CD4-positive, CD25-positive, alpha-beta regulatory T cell (primary cell): Measurements from ENCODE around the gene CRISPLD2. TPM values are rescaled to one million over a fixed set of nuclear protein-coding genes. Genes with fewer than 3 reads are reported as not detected.

Experiments used
- ATAC-seq, 2 donors: fragments of 150-1000 bp; cut with Tn5 transposase; one replicate each; pipeline ENCODE4 v1.10.0; 2021; ENCODE audit warnings: low read depth in 2 of 2, moderate number of reproducible peaks in 2 of 2, moderate library complexity in 1 of 2
- DNase-seq, 3 donors: peaks; one replicate each; pipeline versions ENCODE4 v3.0.0 to v3.0.0-alpha.2; 2012 to 2022; ENCODE audit warnings: mixed read lengths in 1 of 3
- H3K27ac ChIP-seq: one replicate; pipeline ENCODE4 v1.7.0; 2013; ENCODE audit warnings: mild to moderate bottlenecking, low read length; ENCODE audit not compliant: insufficient read depth, poor library complexity, severe bottlenecking
- H3K27me3 ChIP-seq: one replicate; pipeline ENCODE4 v1.7.0; 2013; ENCODE audit warnings: low read length; ENCODE audit not compliant: control insufficient read depth, insufficient read depth
- H3K36me3 ChIP-seq: one replicate; pipeline ENCODE4 v1.7.0; 2013; ENCODE audit warnings: mild to moderate bottlenecking, low read length, moderate library complexity; ENCODE audit not compliant: control insufficient read depth, insufficient read depth
- H3K4me1 ChIP-seq: 2 replicates; pipeline ENCODE4 v1.7.0; 2013; ENCODE audit warnings: mild to moderate bottlenecking, low read length; ENCODE audit not compliant: insufficient read depth, control insufficient read depth, poor library complexity, severe bottlenecking
- H3K4me3 ChIP-seq: one replicate; pipeline ENCODE4 v1.7.0; 2013; ENCODE audit warnings: low read depth, mild to moderate bottlenecking, low read length, moderate library complexity
- H3K9me3 ChIP-seq, 2 experiments: 1 replicate in 1 of 2; 2 replicates in 1 of 2; pipeline ENCODE4 v1.7.0; 2013; ENCODE audit warnings: low read length in 2 of 2, mild to moderate bottlenecking in 1 of 2, moderate library complexity in 1 of 2; ENCODE audit not compliant: control insufficient read depth in 2 of 2
- H3K27ac Mint-ChIP-seq, 3 donors: one replicate each; pipeline ENCODE4 v1.8.0; 2020 to 2022; ENCODE audit warnings: mild to moderate bottlenecking in 3 of 3, mixed read lengths in 3 of 3, moderate library complexity in 2 of 3
- H3K27me3 Mint-ChIP-seq: one replicate; pipeline ENCODE4 v1.8.0; 2022; ENCODE audit warnings: mild to moderate bottlenecking, mixed read lengths
- H3K36me3 Mint-ChIP-seq: one replicate; pipeline ENCODE4 v1.8.0; 2020; ENCODE audit warnings: mixed read lengths
- H3K4me1 Mint-ChIP-seq, 4 donors: one replicate each; pipeline ENCODE4 v1.8.0; 2020 to 2022; ENCODE audit warnings: mixed read lengths in 4 of 4, mild to moderate bottlenecking in 1 of 4
- H3K4me3 Mint-ChIP-seq, 4 donors: one replicate each; pipeline ENCODE4 v1.8.0; 2020 to 2022; ENCODE audit warnings: mild to moderate bottlenecking in 4 of 4, mixed read lengths in 4 of 4, moderate library complexity in 3 of 4
- H3K9me3 Mint-ChIP-seq, 7 donors: one replicate each; pipeline ENCODE4 v1.8.0; 2020 to 2022; ENCODE audit warnings: mixed read lengths in 7 of 7, mild to moderate bottlenecking in 3 of 7, moderate library complexity in 2 of 7
- polyA plus RNA-seq, 4 donors: library from polyadenylated mRNA; unstranded; fragments of 300-500 nt; fragmentation: Illumina TruSeq; gene quantifications; one replicate each; pipeline ENCODE4 v1.2.3, GENCODE V29; 2021
- total RNA-seq: library from RNA; stranded (reverse); gene quantifications from one replicate; pipeline ENCODE4 v1.2.3, GENCODE V29; 2022

The CRISPLD2 gene
- total and polyA plus RNA-seq, 5 donors from 2014 or later, result 0.16 to 0.54 (median 0.30) TPM; not detected in 2

GRCh38 chr16:84843149-84844048 is 23.6 kb downstream of the CRISPLD2 start:
- no peak overlapping the region for H3K27ac ChIP-seq
- DNase-seq (no peak), ATAC-seq (no peak)
- H3K27me3 ChIP-seq, result no peaks in the 10 kb centered on the region
- no peaks in the 10 kb centered on the region for H3K9me3 ChIP-seq
- H3K9me3 Mint-ChIP-seq, result peaks cover 0 to 2% (median 0%) of the 10 kb centered on the region in 7 donors
- no peak overlapping the region for H3K4me3 ChIP-seq
- no peaks in the 10 kb centered on the region for H3K4me1 ChIP-seq
- H3K27ac Mint-ChIP-seq, result no peak overlapping the region
- H3K4me3 Mint-ChIP-seq, result no peak overlapping the region
- H3K36me3 Mint-ChIP-seq, result no peaks in the 10 kb centered on the region
- peaks cover 0 to 2% (median 0%) of the 10 kb centered on the region in 4 donors for H3K4me1 Mint-ChIP-seq
- peaks cover 23% of the 10 kb centered on the region for H3K27me3 Mint-ChIP-seq
- no peaks in the 10 kb centered on the region for H3K36me3 ChIP-seq

DNA sequence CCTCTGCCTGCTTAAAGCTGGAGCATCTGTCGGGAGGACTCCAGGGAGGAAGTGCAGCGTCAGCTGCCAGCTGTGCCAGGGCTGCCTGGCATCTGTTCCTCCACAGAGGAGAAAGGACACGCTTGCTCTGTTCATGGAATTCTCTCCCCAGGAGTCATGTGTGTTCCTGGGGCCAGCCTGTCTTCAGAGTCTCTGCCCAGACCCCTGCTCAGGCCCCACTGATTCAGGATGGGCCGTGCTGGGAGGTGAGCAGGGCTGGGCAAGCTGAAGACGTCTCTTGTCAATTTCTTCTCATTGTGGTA is 24.2 kb downstream of the CRISPLD2 start:
- no peak overlapping the region for H3K4me3 ChIP-seq
- H3K4me1 ChIP-seq, result no peaks in the 10 kb centered on the region
- Mint-ChIP-seq H3K36me3 (no peaks in the 10 kb centered on the region), H3K27ac (no peak overlapping the region), H3K4me1 (peaks cover 0 to 2% (median 0%) of the 10 kb centered on the region in 4 donors), H3K4me3 (no peak overlapping the region), H3K27me3 (peaks cover 23% of the 10 kb centered on the region), H3K9me3 (peaks cover 0 to 2% (median 0%) of the 10 kb centered on the region in 7 donors)
- H3K36me3 ChIP-seq, result no peaks in the 10 kb centered on the region
- no peaks in the 10 kb centered on the region for H3K27me3 ChIP-seq
- no peaks in the 10 kb centered on the region for H3K9me3 ChIP-seq
- ATAC-seq, result no peak
- no peak for DNase-seq
- H3K27ac ChIP-seq, result no peak overlapping the region

DNA sequence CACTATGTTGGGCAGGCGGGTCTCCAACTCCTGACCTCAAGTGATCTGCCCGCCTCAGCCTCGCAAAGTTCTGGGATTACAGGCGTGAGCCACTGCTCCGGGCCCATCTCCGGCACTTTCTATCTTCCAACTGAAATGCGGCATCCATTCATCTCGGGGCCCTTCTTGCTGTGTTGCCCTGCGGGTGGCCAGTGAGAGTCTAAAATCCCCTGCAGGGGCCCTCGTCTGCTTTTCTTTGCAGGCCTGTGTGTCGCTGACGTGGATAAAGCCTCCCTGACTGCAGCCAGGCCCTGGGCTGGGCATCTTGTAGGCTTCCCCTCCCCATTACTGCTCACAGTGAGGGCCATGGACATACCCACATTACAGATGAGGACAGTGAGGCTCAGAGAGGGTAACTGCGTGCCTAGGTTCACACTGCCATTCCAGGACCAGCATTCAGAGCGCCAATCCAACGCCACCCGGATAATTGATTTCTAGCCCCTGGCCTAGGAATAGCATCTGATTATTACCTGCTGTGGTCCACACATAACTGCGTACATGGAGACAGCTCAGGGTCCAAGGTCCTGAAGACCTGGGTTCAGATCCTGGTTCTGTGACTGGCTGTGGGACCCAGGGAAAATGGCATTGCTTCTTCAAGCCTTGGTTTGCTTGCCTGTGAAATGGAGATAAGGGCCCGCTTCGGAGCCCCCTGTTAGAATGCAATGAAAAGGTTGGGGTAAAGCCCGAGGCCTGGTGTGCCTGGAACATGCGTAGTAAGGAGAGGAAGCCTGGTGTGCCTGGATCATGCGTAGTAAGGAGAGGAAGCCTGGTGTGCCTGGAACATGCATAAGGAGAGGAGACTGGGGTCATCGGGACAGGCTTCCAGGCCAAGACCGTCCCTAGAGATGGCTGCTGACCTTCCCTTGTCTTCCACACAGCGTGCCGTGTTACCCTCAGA is 25.0 kb downstream of the CRISPLD2 start:
- Histone ChIP-seq H3K4me1 (no peaks in the 10 kb centered on the region), H3K27me3 (no peaks in the 10 kb centered on the region), H3K9me3 (no peaks in the 10 kb centered on the region), H3K4me3 (no peak overlapping the region), H3K27ac (no peak overlapping the region), H3K36me3 (no peaks in the 10 kb centered on the region)
- H3K27me3 Mint-ChIP-seq, result peaks cover 20% of the 10 kb centered on the region
- no peaks in the 10 kb centered on the region for H3K36me3 Mint-ChIP-seq
- no peak for DNase-seq
- no peak for ATAC-seq
- H3K9me3 Mint-ChIP-seq, result peaks cover 0 to 2% (median 0%) of the 10 kb centered on the region in 7 donors
- no peak overlapping the region for H3K4me3 Mint-ChIP-seq
- H3K27ac Mint-ChIP-seq, result no peak overlapping the region
- H3K4me1 Mint-ChIP-seq, result peaks cover 0 to 2% (median 0%) of the 10 kb centered on the region in 4 donors

- peaks cover 0 to 2% (median 0%) of the 10 kb centered on the region in 4 donors for H3K4me1 Mint-ChIP-seq
- ATAC-seq, result no peak
Measured at GRCh38 chr16:84845496-84846002, 25.8 kb downstream of the CRISPLD2 start.

DNA sequence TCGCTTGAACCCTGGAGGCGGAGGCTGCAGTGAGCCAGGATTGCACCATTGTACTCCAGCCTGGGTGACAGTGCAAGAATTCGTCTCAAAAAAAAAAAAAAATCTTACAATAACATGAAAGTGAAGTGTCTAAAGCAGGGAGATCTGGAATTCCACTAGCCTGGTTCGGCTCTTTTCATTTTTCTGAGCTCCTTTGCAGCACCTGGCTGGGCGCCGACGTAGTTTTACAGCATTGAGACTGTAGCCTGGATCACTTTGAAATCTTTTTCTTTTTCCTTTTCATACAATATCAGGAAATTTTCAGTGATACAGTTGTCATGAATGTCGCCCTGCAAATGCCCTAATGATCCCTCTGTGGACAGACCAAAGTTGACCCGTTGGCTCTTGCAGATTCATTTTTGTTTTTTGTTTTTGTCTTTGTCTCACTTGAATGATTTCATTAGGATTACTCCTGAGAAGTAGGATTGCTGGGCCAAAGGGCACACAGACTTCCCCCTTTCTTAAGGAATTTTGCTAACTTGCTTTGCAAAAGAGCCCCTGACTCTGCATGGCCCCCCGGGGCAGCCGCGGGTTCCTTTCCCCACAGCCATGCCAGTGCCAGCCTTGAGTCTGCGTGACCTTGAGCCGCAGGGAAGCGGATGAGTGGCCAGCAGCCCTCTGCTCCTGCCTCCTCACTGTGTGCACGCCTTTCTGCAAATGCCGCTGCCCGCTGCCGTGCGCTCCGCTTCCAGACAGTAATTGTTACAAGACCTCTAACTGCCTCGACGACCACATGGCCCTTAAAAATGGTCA is 28.0 kb downstream of the CRISPLD2 start:
- Mint-ChIP-seq H3K36me3 (no peaks in the 10 kb centered on the region), H3K27ac (no peak overlapping the region), H3K9me3 (peaks cover 0 to 2% (median 0%) of the 10 kb centered on the region in 7 donors), H3K4me1 (no peaks in the 10 kb centered on the region), H3K4me3 (no peak overlapping the region), H3K27me3 (peaks cover 7% of the 10 kb centered on the region)
- Histone ChIP-seq H3K4me1 (no peaks in the 10 kb centered on the region), H3K27ac (no peak overlapping the region), H3K4me3 (no peak overlapping the region), H3K9me3 (no peaks in the 10 kb centered on the region), H3K27me3 (no peaks in the 10 kb centered on the region), H3K36me3 (no peaks in the 10 kb centered on the region)
- DNase-seq, result no peak
- ATAC-seq, result no peak

More at GRCh38 chr16:84845496-84846002, 25.8 kb downstream of the CRISPLD2 start:
- Mint-ChIP-seq H3K27ac (no peak overlapping the region), H3K27me3 (peaks cover 19% of the 10 kb centered on the region), H3K4me3 (no peak overlapping the region), H3K36me3 (no peaks in the 10 kb centered on the region), H3K9me3 (peaks cover 0 to 2% (median 0%) of the 10 kb centered on the region in 7 donors)
- no peak overlapping the region for H3K4me3 ChIP-seq
- no peaks in the 10 kb centered on the region for H3K36me3 ChIP-seq
- H3K4me1 ChIP-seq, result no peaks in the 10 kb centered on the region
- H3K27me3 ChIP-seq, result no peaks in the 10 kb centered on the region
- no peaks in the 10 kb centered on the region for H3K9me3 ChIP-seq
- no peak for DNase-seq
- no peak overlapping the region for H3K27ac ChIP-seq

GRCh38 chr16:84848986-84849634 is 29.3 kb downstream of the CRISPLD2 start:
- ATAC-seq (no peak), DNase-seq (no peak)
- H3K9me3 Mint-ChIP-seq, result peaks cover 0 to 2% (median 0%) of the 10 kb centered on the region in 7 donors
- no peak overlapping the region for H3K27ac Mint-ChIP-seq
- no peaks in the 10 kb centered on the region for H3K27me3 ChIP-seq
- H3K9me3 ChIP-seq, result no peaks in the 10 kb centered on the region
- no peaks in the 10 kb centered on the region for H3K36me3 Mint-ChIP-seq
- no peaks in the 10 kb centered on the region for H3K36me3 ChIP-seq
- H3K4me3 ChIP-seq, result no peak overlapping the region
- no peaks in the 10 kb centered on the region for H3K4me1 ChIP-seq
- H3K27me3 Mint-ChIP-seq, result no peaks in the 10 kb centered on the region
- H3K4me1 Mint-ChIP-seq, result no peaks in the 10 kb centered on the region
- no peak overlapping the region for H3K4me3 Mint-ChIP-seq
- H3K27ac ChIP-seq, result no peak overlapping the region

GRCh38 chr16:84849751-84850150 is 30.0 kb downstream of the CRISPLD2 start:
- no peaks in the 10 kb centered on the region for H3K27me3 ChIP-seq
- H3K9me3 ChIP-seq, result no peaks in the 10 kb centered on the region
- no peak overlapping the region for H3K27ac ChIP-seq

More at GRCh38 chr16:84849751-84850150, 30.0 kb downstream of the CRISPLD2 start:
- Mint-ChIP-seq H3K27me3 (no peaks in the 10 kb centered on the region), H3K4me1 (no peaks in the 10 kb centered on the region), H3K4me3 (no peak overlapping the region), H3K27ac (no peak overlapping the region), H3K36me3 (no peaks in the 10 kb centered on the region), H3K9me3 (peaks cover 0 to 2% (median 0%) of the 10 kb centered on the region in 7 donors)
- ATAC-seq (no peak), DNase-seq (no peak)
- no peaks in the 10 kb centered on the region for H3K4me1 ChIP-seq
- H3K4me3 ChIP-seq, result no peak overlapping the region
- no peaks in the 10 kb centered on the region for H3K36me3 ChIP-seq
